GM21447 (cell line): ENCODE data around the gene SPTBN4.
"Not testable (repeated sequence)": the region's sequence is repeated elsewhere in the genome, so short reads cannot be mapped to it uniquely, and the experiment has no call there.

Experiments
- ATAC-seq: cut with Tn5 transposase; IDR thresholded peaks from one replicate; pipeline ENCODE4 v1.9.1; 2021; ENCODE audit not compliant: unreplicated experiment

SPTBN4 gene

GRCh38 chr19:40502647-40503319, 36.0 kb downstream of the SPTBN4 start:
- ATAC-seq, result no peak

- no peak for ATAC-seq
Observed at GRCh38 chr19:40503320-40503695, 36.5 kb downstream of the SPTBN4 start.

GRCh38 chr19:40506099-40506498, 39.3 kb downstream of the SPTBN4 start:
- no peak for ATAC-seq

- no peak for ATAC-seq
Observed at GRCh38 chr19:40507892-40508291, 41.1 kb downstream of the SPTBN4 start.

- no peak for ATAC-seq
Observed at GRCh38 chr19:40508739-40509260, 42.0 kb downstream of the SPTBN4 start.

- ATAC-seq, result no peak
Observed at GRCh38 chr19:40510526-40511115, 43.8 kb downstream of the SPTBN4 start.

- no peak for ATAC-seq
Observed at GRCh38 chr19:40511487-40511886, 44.7 kb downstream of the SPTBN4 start.

- ATAC-seq, result no peak
Observed at GRCh38 chr19:40512110-40512472, 45.3 kb downstream of the SPTBN4 start.

GRCh38 chr19:40512473-40513344, 45.9 kb downstream of the SPTBN4 start:
- ATAC-seq, result no peak

GRCh38 chr19:40513345-40513678, 46.5 kb downstream of the SPTBN4 start:
- no peak for ATAC-seq

GRCh38 chr19:40513741-40514315, 47.0 kb downstream of the SPTBN4 start:
- ATAC-seq, result no peak

GRCh38 chr19:40517248-40517647, 50.4 kb downstream of the SPTBN4 start:
- ATAC-seq, result no peak

GRCh38 chr19:40519352-40520322, 52.8 kb downstream of the SPTBN4 start:
- ATAC-seq, result no peak

GRCh38 chr19:40521276-40521675, 54.5 kb downstream of the SPTBN4 start:
- ATAC-seq, result no peak

- ATAC-seq, result not testable (repeated sequence)
Observed at GRCh38 chr19:40521900-40522299, 55.1 kb downstream of the SPTBN4 start.

- ATAC-seq, result no peak
Observed at GRCh38 chr19:40523322-40524047, 56.7 kb downstream of the SPTBN4 start.

- no peak for ATAC-seq
Observed at GRCh38 chr19:40524133-40524549, 57.3 kb downstream of the SPTBN4 start.

- ATAC-seq, result no peak
Observed at GRCh38 chr19:40524655-40525054, 57.9 kb downstream of the SPTBN4 start.

- no peak for ATAC-seq
Observed at GRCh38 chr19:40525234-40526051, 58.6 kb downstream of the SPTBN4 start.
